DMS153 treated with DMSO at 0.1 percent for 48 hours (cell line): ENCODE results near the gene POLR2E.

Source experiments
- DNase-seq: peaks from one replicate; lab custom pipeline; 2025; ENCODE audit not compliant: unreplicated experiment; lab: John Stamatoyannopoulos, UW

The POLR2E gene

DNA sequence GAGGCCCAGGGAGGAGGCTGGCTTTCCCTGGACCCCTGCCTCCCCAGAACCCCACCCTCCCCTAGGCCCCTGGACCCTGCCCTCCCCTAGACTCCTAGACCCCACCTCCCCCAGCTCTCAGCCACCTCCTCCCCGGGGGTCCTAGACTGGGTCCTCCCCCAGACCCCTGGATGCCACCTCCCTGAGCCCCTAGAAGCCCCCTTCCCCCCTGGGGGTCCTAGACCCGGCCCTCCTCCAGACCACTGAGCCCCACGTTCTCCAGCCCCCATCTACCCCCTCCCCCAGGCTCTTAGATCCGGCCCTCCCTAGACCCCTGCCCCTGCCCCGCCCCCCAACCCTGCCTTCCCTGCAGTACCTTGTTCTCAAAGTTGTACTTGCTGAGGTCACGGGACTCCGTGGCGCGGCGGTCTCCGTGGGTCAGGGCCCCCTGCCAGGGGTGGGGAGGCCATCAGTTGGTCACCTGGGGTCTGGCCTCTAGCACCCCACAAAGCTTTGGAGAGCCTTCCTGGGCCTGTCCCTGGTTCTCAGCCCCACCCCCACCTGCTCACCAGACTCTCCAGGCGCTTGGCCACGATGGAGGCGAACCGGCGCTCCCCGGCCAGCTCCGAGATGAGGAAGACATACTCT, 16.6 kb upstream of the POLR2E start:
- no peak for DNase-seq

GRCh38 chr19:1110809-1111640, 15.8 kb upstream of the POLR2E start:
- DNase-seq, result no peak

- no peak for DNase-seq
These were observed 14.8 kb upstream of the POLR2E start for GRCh38 chr19:1109697-1110671.

DNA sequence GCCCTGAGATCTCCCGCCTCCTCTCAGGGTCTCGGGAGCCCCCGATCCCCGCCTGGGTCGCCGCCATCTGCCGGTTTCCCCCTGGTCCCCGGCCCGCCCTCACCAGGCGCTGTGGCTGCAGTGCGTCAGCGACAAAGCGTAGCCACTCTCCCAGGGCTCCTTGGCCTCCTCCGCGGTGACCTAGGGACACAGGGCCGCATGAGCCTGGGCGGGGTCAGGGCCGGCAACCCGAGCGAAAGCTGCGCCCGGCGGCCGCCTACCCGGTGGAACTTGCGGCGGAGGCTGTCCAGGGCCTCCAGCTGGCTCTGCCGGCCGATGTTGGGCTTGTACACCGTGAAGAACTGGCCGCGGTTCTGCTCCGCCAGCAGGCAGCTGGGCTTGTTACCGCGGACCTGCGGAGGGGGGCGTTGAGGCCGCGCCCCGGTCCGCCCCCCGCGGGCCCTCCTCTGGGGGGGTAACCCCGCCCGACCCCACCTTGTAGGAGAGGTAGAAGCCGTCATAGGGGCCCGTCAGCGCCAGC, 13.9 kb upstream of the POLR2E start:
- no peak for DNase-seq

GRCh38 chr19:1108291-1109031, 13.3 kb upstream of the POLR2E start:
- no peak for DNase-seq

DNA sequence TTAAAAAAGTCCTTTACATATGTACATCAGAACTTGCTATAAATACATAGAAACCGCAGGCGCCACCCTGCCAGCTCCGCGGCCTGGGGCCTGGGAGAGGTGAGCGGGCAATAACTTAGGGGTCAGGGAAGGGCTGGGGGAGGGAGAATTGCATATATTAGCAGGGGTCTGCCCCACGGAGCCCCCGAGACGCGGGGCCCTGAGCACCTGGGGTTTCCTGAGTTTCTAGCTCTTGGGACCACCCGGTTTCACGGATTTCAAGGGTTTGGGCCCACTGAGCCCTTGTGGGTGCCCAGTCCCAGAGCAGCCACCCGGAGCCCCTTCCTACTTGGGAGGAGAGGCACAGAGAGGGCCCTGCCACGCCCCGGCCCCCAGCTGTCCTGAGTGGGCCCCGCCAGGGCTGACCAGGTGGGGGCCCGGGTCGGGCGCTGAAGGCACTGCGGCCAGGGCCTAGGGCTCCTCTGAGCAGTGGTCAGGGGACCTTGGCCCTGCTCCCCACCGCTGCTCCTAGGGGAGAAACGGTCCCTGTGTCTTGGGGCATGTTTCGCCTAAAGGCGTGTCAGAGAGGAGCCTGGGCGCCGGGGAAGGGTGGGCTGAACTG, 12.6 kb upstream of the POLR2E start:
- no peak for DNase-seq

- no peak for DNase-seq
These were observed 11.9 kb upstream of the POLR2E start for GRCh38 chr19:1106841-1107660.

DNA sequence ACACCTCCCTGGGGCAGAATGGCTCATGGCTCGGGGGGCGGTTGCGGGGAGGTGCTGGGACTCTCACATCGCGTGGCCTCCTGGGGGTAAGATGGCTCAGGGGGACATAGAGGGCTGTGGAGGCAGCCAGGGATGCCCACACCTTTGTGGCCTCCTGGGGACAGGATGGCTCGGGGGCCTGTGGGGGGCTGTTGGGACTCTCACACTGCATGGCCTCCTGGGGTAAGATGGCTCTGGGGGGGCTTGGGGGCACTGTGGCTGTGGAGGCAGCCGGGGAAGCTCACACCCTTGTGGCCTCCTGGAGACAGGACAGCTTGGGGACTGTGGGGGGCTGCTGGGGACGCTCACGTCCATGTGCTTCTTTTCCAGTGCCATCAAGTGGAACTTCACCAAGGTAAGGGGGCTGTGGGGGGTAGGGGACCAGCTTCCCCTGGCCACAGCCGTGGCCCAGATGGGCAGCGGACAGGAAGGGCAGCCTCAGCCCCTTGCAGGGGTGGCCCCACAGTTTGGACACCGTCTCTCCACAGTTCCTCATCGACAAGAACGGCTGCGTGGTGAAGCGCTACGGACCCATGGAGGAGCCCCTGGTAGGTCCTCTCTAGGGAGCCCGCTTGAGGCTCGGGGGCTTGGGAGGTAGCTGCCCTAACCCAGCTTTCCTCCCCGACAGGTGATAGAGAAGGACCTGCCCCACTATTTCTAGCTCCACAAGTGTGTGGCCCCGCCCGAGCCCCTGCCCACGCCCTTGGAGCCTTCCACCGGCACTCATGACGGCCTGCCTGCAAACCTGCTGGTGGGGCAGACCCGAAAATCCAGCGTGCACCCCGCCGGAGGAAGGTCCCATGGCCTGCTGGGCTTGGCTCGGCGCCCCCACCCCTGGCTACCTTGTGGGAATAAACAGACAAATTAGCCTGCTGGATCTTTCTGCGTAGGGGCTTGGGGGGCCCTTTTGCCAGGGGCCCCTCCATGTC, 11.0 kb upstream of the POLR2E start:
- DNase-seq, result no peak

GRCh38 chr19:1105008-1105872, 10.1 kb upstream of the POLR2E start:
- no peak for DNase-seq

- no peak for DNase-seq
These were observed 9.3 kb upstream of the POLR2E start for GRCh38 chr19:1104311-1105007.

DNA sequence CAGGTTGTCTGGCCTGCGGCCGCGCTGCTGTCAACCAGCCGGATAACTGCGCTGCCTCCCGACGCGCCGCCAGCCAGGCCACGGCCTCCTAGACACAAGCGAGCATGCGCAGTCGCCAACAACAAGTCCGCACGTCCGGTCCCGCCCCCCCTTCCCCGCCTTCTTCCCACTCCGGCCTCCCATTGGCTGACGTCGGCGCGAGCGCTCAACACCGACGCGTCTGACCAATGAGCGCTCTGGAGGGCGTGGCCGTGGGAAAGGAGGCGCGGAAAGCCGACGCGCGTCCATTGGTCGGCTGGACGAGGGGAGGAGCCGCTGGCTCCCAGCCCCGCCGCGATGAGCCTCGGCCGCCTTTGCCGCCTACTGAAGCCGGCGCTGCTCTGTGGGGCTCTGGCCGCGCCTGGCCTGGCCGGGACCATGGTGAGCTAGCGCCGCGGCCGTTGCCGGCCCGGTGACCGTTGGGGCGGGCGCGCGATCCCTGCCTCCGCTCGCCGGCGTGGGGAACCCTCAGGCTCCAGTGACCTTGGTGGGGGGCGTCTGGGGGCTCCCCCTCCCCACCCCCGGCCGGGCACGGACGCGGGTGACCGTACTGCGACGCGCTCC, 8.6 kb upstream of the POLR2E start, which contains the start of gene GPX4:
TSS of gene GPX4 (plus strand) at position 287 of the 603 bp plus-strand sequence. CDS start at position 337, 50 bp downstream.
- peak; percentile 70 for DNase-seq

DNA sequence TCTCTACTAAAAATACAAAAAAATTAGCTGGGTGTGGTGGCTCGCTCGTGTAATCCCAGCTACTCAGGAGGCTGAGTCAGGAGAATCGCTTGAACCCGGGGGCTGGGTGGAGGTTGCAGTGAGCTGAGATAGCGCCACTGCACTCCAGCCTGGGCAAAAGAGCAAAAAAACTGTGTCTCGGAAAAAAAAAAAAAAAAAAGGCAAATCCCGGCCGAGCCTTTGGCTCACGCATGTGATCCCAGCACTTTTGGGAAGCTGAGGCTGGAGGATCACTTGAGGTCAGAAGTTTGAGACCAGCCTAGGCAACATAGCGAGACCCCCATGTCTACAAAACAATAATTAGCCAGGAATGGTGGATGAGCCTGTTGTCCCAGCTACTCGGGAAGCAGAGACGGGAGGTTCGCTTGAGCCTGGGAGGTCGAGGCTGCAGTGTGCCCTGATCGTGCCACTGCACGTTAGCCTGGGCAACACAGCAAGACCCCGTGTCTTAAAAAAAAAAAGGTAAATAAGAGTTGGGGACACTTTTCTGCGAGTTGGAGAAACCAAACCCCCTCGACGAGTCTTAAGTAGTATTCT, 8.0 kb upstream of the POLR2E start:
- no peak for DNase-seq

GRCh38 chr19:1102407-1103131, 7.4 kb upstream of the POLR2E start:
- no peak for DNase-seq

- no peak for DNase-seq
These were observed 6.1 kb upstream of the POLR2E start for GRCh38 chr19:1101337-1101698.
